ENCODE results near the gene MED29. TPM values are rescaled to one million over a fixed set of nuclear protein-coding genes. Genes with fewer than 3 reads are reported as not detected.
A peak's percentile ranks its signal among the peaks of the same experiment; 100 is the strongest.

The MED29 gene
- total and polyA plus RNA-seq, 2 of the 13 experiments (the other 11 are each of a cell fraction or from before 2014, with no cell fraction given) = 14.0 to 19.7 TPM

DNA sequence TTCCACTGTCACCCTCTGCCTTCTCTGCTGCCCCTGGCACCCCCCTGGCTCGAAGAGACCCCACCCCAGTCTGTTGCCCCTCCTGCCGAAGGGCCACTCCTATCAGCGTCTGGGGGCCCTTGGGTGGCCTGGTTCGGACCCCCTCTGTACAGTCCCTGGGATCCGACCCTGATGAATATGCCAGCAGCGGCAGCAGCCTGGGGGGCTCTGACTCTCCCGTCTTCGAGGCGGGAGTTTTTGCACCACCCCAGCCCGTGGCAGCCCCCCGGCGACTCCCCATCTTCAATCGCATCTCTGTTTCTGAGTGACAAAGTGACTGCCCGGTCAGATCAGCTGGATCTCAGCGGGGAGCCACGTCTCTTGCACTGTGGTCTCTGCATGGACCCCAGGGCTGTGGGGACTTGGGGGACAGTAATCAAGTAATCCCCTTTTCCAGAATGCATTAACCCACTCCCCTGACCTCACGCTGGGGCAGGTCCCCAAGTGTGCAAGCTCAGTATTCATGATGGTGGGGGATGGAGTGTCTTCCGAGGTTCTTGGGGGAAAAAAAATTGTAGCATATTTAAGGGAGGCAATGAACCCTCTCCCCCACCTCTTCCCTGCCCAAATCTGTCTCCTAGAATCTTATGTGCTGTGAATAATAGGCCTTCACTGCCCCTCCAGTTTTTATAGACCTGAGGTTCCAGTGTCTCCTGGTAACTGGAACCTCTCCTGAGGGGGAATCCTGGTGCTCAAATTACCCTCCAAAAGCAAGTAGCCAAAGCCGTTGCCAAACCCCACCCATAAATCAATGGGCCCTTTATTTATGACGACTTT lies 17.4 kb downstream of the MED29 start:
- DNase-seq (ENCODE audit: low spot score) (no peak), FAIRE-seq (no peak), ATAC-seq (no peak)
- in situ Hi-C loops (cut with HindIII; ENCODE audit: extremely low pct_ligation_motif_present, low pct_unique_long_range_greater_than_20kb) = no loop called here
- intact Hi-C loops (cut with micrococcal nuclease; ENCODE audit: unreplicated experiment) = no loop called here
- BruUV-seq (replicated peaks) = TSS peak; percentile 56
- WGBS (ENCODE audit: low lambda C conversion rate) = 51% methylated on average over 20 of the region's 20 CpGs
- POLR2A ChIA-PET = interaction anchor here (0.9 to 5.8 kb wide), 5 partner anchors 11 to 37 kb away, joined by 3 to 117 read pairs (median 15); partner anchors contain the start of genes MED29, PAF1, RPS16 and SUPT5H
- Histone ChIP-seq H3K27ac (ENCODE audit: extremely low read length, insufficient read depth, low read length) (peak overlapping the region; percentile 86), H3K4me2 (ENCODE audit: low read depth, low read length) (peak overlapping the region; percentile 87), H3K36me3 (replicated peaks in 1 of 2; ENCODE audit: control insufficient read depth in 1 of 2, insufficient read depth in 2 of 2, low read length in 2 of 2) (peaks cover 0 to 3% of the 10 kb centered on the region in 2 experiments; a peak in 1 of 5 replicates), H3K9me3 (ENCODE audit: low read length) (no peaks in the 10 kb centered on the region), H2AFZ (ENCODE audit: low read length) (no peak overlapping the region), H3K4me3 (replicated peaks in 1 of 3; ENCODE audit: insufficient read depth in 1 of 3, low read depth in 2 of 3, low read length in 3 of 3) (peak overlapping the region; percentile 97 to 98 (median 97)), H3K79me2 (ENCODE audit: insufficient read depth, low read length) (peaks cover 35% of the 10 kb centered on the region), H3K27me3 (ENCODE audit: control insufficient read depth in 1 of 2, insufficient read depth in 2 of 2, low read length in 2 of 2) (no peaks in the 10 kb centered on the region; a peak in 1 of 5 replicates), H4K20me1 (ENCODE audit: insufficient read depth, low read length) (peaks cover 20% of the 10 kb centered on the region; the same call in 1 of the 2 replicates), H3K9ac (ENCODE audit: insufficient read depth, low read depth, low read length) (peak overlapping the region; percentile 92), H3K4me1 (ENCODE audit: insufficient read depth, low read length) (peaks cover 40% of the 10 kb centered on the region)
- CTCF ChIA-PET (ENCODE audit: low intra/inter-chr PET ratio, low total read pairs) = no interaction called here
- TF ChIP-seq, protein P1, sequence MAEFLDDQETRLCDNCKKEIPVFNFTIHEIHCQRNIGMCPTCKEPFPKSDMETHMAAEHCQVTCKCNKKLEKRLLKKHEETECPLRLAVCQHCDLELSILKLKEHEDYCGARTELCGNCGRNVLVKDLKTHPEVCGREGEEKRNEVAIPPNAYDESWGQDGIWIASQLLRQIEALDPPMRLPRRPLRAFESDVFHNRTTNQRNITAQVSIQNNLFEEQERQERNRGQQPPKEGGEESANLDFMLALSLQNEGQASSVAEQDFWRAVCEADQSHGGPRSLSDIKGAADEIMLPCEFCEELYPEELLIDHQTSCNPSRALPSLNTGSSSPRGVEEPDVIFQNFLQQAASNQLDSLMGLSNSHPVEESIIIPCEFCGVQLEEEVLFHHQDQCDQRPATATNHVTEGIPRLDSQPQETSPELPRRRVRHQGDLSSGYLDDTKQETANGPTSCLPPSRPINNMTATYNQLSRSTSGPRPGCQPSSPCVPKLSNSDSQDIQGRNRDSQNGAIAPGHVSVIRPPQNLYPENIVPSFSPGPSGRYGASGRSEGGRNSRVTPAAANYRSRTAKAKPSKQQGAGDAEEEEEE (CRISPR knock-in tag; IDR thresholded peaks at IDR 0.05; ENCODE audit: borderline replicate concordance) = no peak
- TF ChIP-seq BORCS8-MEF2B (CRISPR knock-in tag; IDR thresholded peaks at IDR 0.05) (no peak), ZFP36 (IDR thresholded peaks at IDR 0.05; ENCODE audit: borderline replicate concordance, low read depth, low read length, partially characterized antibody) (no peak), PHB2 (IDR thresholded peaks at IDR 0.05; ENCODE audit: partially characterized antibody) (no peak), POLR2G (IDR thresholded peaks at IDR 0.05; ENCODE audit: low read depth, low read length) (0 out of 2 replicates have a peak, but pooled peaks have one; percentile 2), ZFX (CRISPR knock-in tag; IDR thresholded peaks at IDR 0.05; ENCODE audit: low read depth) (peak; percentile 8; the same call in 1 of the 2 replicates), RBM39 (IDR thresholded peaks at IDR 0.05; ENCODE audit: low read depth, low read length, poor library complexity, severe bottlenecking) (peak; percentile 7), SIN3B (IDR thresholded peaks at IDR 0.05; ENCODE audit: low read length) (peak; percentile 19; the same call in 1 of the 2 replicates)
- TF ChIP-seq, protein P2, sequence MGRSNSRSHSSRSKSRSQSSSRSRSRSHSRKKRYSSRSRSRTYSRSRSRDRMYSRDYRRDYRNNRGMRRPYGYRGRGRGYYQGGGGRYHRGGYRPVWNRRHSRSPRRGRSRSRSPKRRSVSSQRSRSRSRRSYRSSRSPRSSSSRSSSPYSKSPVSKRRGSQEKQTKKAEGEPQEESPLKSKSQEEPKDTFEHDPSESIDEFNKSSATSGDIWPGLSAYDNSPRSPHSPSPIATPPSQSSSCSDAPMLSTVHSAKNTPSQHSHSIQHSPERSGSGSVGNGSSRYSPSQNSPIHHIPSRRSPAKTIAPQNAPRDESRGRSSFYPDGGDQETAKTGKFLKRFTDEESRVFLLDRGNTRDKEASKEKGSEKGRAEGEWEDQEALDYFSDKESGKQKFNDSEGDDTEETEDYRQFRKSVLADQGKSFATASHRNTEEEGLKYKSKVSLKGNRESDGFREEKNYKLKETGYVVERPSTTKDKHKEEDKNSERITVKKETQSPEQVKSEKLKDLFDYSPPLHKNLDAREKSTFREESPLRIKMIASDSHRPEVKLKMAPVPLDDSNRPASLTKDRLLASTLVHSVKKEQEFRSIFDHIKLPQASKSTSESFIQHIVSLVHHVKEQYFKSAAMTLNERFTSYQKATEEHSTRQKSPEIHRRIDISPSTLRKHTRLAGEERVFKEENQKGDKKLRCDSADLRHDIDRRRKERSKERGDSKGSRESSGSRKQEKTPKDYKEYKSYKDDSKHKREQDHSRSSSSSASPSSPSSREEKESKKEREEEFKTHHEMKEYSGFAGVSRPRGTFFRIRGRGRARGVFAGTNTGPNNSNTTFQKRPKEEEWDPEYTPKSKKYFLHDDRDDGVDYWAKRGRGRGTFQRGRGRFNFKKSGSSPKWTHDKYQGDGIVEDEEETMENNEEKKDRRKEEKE (IDR thresholded peaks at IDR 0.05) = no peak
- TF ChIP-seq, protein P3, sequence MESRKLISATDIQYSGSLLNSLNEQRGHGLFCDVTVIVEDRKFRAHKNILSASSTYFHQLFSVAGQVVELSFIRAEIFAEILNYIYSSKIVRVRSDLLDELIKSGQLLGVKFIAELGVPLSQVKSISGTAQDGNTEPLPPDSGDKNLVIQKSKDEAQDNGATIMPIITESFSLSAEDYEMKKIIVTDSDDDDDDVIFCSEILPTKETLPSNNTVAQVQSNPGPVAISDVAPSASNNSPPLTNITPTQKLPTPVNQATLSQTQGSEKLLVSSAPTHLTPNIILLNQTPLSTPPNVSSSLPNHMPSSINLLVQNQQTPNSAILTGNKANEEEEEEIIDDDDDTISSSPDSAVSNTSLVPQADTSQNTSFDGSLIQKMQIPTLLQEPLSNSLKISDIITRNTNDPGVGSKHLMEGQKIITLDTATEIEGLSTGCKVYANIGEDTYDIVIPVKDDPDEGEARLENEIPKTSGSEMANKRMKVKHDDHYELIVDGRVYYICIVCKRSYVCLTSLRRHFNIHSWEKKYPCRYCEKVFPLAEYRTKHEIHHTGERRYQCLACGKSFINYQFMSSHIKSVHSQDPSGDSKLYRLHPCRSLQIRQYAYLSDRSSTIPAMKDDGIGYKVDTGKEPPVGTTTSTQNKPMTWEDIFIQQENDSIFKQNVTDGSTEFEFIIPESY (CRISPR knock-in tag; IDR thresholded peaks at IDR 0.05) = no peak
- TF ChIP-seq, protein P4, sequence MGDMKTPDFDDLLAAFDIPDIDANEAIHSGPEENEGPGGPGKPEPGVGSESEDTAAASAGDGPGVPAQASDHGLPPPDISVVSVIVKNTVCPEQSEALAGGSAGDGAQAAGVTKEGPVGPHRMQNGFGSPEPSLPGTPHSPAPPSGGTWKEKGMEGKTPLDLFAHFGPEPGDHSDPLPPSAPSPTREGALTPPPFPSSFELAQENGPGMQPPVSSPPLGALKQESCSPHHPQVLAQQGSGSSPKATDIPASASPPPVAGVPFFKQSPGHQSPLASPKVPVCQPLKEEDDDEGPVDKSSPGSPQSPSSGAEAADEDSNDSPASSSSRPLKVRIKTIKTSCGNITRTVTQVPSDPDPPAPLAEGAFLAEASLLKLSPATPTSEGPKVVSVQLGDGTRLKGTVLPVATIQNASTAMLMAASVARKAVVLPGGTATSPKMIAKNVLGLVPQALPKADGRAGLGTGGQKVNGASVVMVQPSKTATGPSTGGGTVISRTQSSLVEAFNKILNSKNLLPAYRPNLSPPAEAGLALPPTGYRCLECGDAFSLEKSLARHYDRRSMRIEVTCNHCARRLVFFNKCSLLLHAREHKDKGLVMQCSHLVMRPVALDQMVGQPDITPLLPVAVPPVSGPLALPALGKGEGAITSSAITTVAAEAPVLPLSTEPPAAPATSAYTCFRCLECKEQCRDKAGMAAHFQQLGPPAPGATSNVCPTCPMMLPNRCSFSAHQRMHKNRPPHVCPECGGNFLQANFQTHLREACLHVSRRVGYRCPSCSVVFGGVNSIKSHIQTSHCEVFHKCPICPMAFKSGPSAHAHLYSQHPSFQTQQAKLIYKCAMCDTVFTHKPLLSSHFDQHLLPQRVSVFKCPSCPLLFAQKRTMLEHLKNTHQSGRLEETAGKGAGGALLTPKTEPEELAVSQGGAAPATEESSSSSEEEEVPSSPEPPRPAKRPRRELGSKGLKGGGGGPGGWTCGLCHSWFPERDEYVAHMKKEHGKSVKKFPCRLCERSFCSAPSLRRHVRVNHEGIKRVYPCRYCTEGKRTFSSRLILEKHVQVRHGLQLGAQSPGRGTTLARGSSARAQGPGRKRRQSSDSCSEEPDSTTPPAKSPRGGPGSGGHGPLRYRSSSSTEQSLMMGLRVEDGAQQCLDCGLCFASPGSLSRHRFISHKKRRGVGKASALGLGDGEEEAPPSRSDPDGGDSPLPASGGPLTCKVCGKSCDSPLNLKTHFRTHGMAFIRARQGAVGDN (CRISPR knock-in tag; IDR thresholded peaks at IDR 0.05) = peak; percentile 39; the same call in 1 of the 2 replicates

All from HepG2 (cell line).